ENCODE measurements around the gene BTC.

- TF ChIP-seq RFX5 (IDR thresholded peaks at IDR 0.05; ENCODE audit: low read length) = no peak
- TF ChIP-seq CHD2 (IDR thresholded peaks at IDR 0.05; ENCODE audit: low read length, partially characterized antibody) = no peak
- TF ChIP-seq MAX (IDR thresholded peaks at IDR 0.05; ENCODE audit: low read depth) = no peak
- TF ChIP-seq SIN3A (IDR thresholded peaks at IDR 0.05; ENCODE audit: borderline replicate concordance, low read depth, low read length) = no peak
These were observed 40.1 kb downstream of the BTC start for GRCh38 chr4:74754218-74754617.

Measured in SK-N-SH (cell line).